ENCODE results near the gene PTMS. TPM values are rescaled to one million over a fixed set of nuclear protein-coding genes. Genes with fewer than 3 reads are reported as not detected.
"Not testable (repeated sequence)": the region's sequence is repeated elsewhere in the genome, so short reads cannot be mapped to it uniquely, and the experiment has no call there.

The PTMS gene
- polyA plus RNA-seq, 1 experiment, result 234 TPM

- ChIA-PET POLR2A (no interaction called here), CTCF (interaction anchor here (0.6 to 5.0 kb wide), 11 partner anchors 9 to 312 kb away, joined by 3 to 27 read pairs (median 5); partner anchors contain the start of genes COPS7A, MLF2 and PTMS)
- H3K4me3 ChIP-seq (ENCODE audit: low read depth, low read length), result no peak overlapping the region
- H3K36me3 ChIP-seq (ENCODE audit: control insufficient read depth, insufficient read depth, low read length), result peaks cover 10% of the 10 kb centered on the region
- H3K27me3 ChIP-seq (ENCODE audit: control insufficient read depth, insufficient read depth, low read length), result no peaks in the 10 kb centered on the region
- peak; percentile 76 for TF ChIP-seq CTCF (IDR thresholded peaks at IDR 0.05; ENCODE audit: insufficient read depth, low read depth, low read length)
- DNase-seq (ENCODE audit: low read depth), result no peak
Observed at GRCh38 chr12:6735448-6736191, 30.5 kb upstream of the PTMS start.

DNA sequence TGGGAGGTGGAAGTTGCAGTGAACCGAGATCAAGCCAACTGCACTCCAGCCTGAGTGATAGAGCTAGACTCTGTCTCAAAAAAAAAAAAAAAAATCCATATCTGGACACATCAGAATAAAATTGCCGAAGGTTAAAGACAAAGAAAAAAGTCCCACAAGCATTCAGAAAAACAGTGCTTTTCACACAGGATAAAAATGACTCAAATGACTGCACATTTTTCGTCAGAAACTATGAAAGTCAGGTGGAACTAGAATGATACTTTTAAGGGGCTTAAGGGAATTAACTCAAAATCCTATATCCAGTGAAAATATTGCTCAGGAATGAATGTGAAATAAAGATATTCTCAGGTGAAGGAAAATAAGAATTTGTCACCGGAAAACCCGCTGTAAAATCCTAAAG is 29.4 kb upstream of the PTMS start:
- H3K36me3 ChIP-seq (ENCODE audit: control insufficient read depth, insufficient read depth, low read length), result peaks cover 2% of the 10 kb centered on the region; the same call in 1 of the 2 replicates
- no peak for TF ChIP-seq CTCF (IDR thresholded peaks at IDR 0.05; ENCODE audit: insufficient read depth, low read depth, low read length)
- CTCF ChIA-PET, result interaction anchor here (0.8 to 5.0 kb wide), 8 partner anchors 11 to 148 kb away, joined by 3 to 27 read pairs (median 5); partner anchors contain the start of genes COPS7A, MLF2 and P3H3
- no peak overlapping the region for H3K4me3 ChIP-seq (ENCODE audit: low read depth, low read length)
- no peak for DNase-seq (ENCODE audit: low read depth)
- H3K27me3 ChIP-seq (ENCODE audit: control insufficient read depth, insufficient read depth, low read length), result no peaks in the 10 kb centered on the region
- POLR2A ChIA-PET, result no interaction called here

DNA sequence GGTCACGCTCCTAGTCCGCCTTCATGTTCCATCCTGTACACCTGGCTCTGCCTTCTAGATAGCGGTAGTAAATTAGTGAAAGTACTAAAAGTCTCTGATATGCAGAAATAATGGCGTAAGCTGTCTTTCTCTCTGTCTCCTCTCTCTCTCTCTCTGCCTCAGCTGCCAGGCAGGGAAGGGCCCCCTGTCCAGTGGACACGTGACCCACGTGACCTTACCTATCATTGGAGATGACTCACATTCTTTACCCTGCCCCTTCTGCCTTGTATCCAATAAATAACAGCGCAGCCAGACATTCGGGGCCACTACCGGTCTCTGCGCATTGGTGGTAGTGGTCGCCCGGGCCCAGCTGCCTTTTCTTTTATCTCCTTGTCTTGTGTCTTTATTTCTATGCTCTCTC is 24.1 kb upstream of the PTMS start:
- CTCF ChIA-PET, result interaction anchor here (3.7 kb wide), 1 partner anchor 11 kb away, joined by 23 read pairs; the partner anchor contains the start of gene MLF2
- H3K4me3 ChIP-seq (ENCODE audit: low read depth, low read length); POLR2A ChIA-PET; DNase-seq (ENCODE audit: low read depth); H3K36me3 ChIP-seq (ENCODE audit: control insufficient read depth, insufficient read depth, low read length); H3K27me3 ChIP-seq (ENCODE audit: control insufficient read depth, insufficient read depth, low read length): not testable (repeated sequence)

DNA sequence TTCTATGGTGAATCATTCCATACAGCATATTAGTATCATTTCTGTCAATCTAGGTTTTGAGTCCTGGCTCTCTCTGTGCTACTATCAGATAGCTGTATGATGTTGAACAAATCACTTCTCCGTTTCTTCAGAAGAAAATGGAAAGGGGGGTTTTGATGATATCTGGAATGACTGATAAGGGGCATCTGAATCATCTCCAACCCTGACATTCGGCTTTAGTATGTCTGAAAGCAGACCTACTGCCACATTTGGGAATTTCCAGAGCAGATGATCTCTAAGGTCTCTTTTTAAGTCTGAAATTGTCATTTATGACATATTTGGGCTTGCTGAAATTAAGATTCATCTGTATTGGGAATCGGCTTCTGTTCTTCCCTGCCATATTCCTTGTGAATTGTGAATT is 23.3 kb upstream of the PTMS start:
- TF ChIP-seq CTCF (IDR thresholded peaks at IDR 0.05; ENCODE audit: insufficient read depth, low read depth, low read length), result no peak
- H3K36me3 ChIP-seq (ENCODE audit: control insufficient read depth, insufficient read depth, low read length), result peaks cover 12% of the 10 kb centered on the region
- no peak for DNase-seq (ENCODE audit: low read depth)
- CTCF ChIA-PET, result interaction anchor here (3.7 kb wide), 1 partner anchor 10 kb away, joined by 23 read pairs; the partner anchor contains the start of gene MLF2
- H3K4me3 ChIP-seq (ENCODE audit: low read depth, low read length), result no peak overlapping the region
- POLR2A ChIA-PET, result no interaction called here
- no peaks in the 10 kb centered on the region for H3K27me3 ChIP-seq (ENCODE audit: control insufficient read depth, insufficient read depth, low read length)

GRCh38 chr12:6743300-6743699 is 22.9 kb upstream of the PTMS start:
- CTCF ChIA-PET, result interaction anchor here (3.7 kb wide), 1 partner anchor 10 kb away, joined by 23 read pairs; the partner anchor contains the start of gene MLF2
- POLR2A ChIA-PET; DNase-seq (ENCODE audit: low read depth); H3K4me3 ChIP-seq (ENCODE audit: low read depth, low read length); H3K27me3 ChIP-seq (ENCODE audit: control insufficient read depth, insufficient read depth, low read length): not testable (repeated sequence)
- H3K36me3 ChIP-seq (ENCODE audit: control insufficient read depth, insufficient read depth, low read length), result peaks cover 16% of the 10 kb centered on the region

GRCh38 chr12:6745741-6746525 is 20.2 kb upstream of the PTMS start:
- CTCF ChIA-PET, result interaction anchor here (1.5 to 3.7 kb wide), 2 partner anchors 7 to 33 kb away, joined by 3 to 23 read pairs; partner anchors contain the start of gene MLF2

More at GRCh38 chr12:6745741-6746525, 20.2 kb upstream of the PTMS start:
- Histone ChIP-seq H3K4me3 (ENCODE audit: low read depth, low read length) (no peak overlapping the region), H3K27me3 (ENCODE audit: control insufficient read depth, insufficient read depth, low read length) (no peaks in the 10 kb centered on the region), H3K36me3 (ENCODE audit: control insufficient read depth, insufficient read depth, low read length) (peaks cover 37% of the 10 kb centered on the region)
- TF ChIP-seq CTCF (IDR thresholded peaks at IDR 0.05; ENCODE audit: insufficient read depth, low read depth, low read length), result no peak
- POLR2A ChIA-PET, result no interaction called here
- no peak for DNase-seq (ENCODE audit: low read depth)

All from BJ (cell line).